Measurements from ENCODE around the gene CRYZL1.

CRYZL1 gene

GRCh38 chr21:33641352-33642026 is at the start of gene CRYZL1:
TSS of gene CRYZL1 (minus strand) at chr21:33641741. CDS start at chr21:33631551, 10,190 bp downstream.
- peak; percentile 98 for DNase-seq (ENCODE audit: low read depth)
- no peak for TF ChIP-seq CTCF (IDR thresholded peaks at IDR 0.05; ENCODE audit: control insufficient read depth, insufficient read depth, low read depth, low read length, missing control alignments)
- peak within 1 kb of the TSS; percentile 69 for H3K4me3 ChIP-seq (ENCODE audit: control insufficient read depth, low read depth, low read length)

- H3K4me3 ChIP-seq (ENCODE audit: control insufficient read depth, low read depth, low read length) = no peak overlapping the region
- no peak for DNase-seq (ENCODE audit: low read depth)
- no peak for TF ChIP-seq CTCF (IDR thresholded peaks at IDR 0.05; ENCODE audit: control insufficient read depth, insufficient read depth, low read depth, low read length, missing control alignments)
Observed at GRCh38 chr21:33690874-33691273, 49.3 kb upstream of the CRYZL1 start.

GRCh38 chr21:33688353-33688752 is 46.8 kb upstream of the CRYZL1 start:
- TF ChIP-seq CTCF (IDR thresholded peaks at IDR 0.05; ENCODE audit: control insufficient read depth, insufficient read depth, low read depth, low read length, missing control alignments) = no peak
- H3K4me3 ChIP-seq (ENCODE audit: control insufficient read depth, low read depth, low read length) = no peak overlapping the region
- no peak for DNase-seq (ENCODE audit: low read depth)

- DNase-seq (ENCODE audit: low read depth) = no peak
- no peak overlapping the region for H3K4me3 ChIP-seq (ENCODE audit: control insufficient read depth, low read depth, low read length)
- no peak for TF ChIP-seq CTCF (IDR thresholded peaks at IDR 0.05; ENCODE audit: control insufficient read depth, insufficient read depth, low read depth, low read length, missing control alignments)
Observed at GRCh38 chr21:33687634-33688033, 46.1 kb upstream of the CRYZL1 start.

- TF ChIP-seq CTCF (IDR thresholded peaks at IDR 0.05; ENCODE audit: control insufficient read depth, insufficient read depth, low read depth, low read length, missing control alignments) = no peak
- no peak for DNase-seq (ENCODE audit: low read depth)
- H3K4me3 ChIP-seq (ENCODE audit: control insufficient read depth, low read depth, low read length) = no peak overlapping the region
Observed at GRCh38 chr21:33686386-33686785, 44.8 kb upstream of the CRYZL1 start.

- peak; percentile 35 for DNase-seq (ENCODE audit: low read depth)
- no peak for TF ChIP-seq CTCF (IDR thresholded peaks at IDR 0.05; ENCODE audit: control insufficient read depth, insufficient read depth, low read depth, low read length, missing control alignments)
- no peak overlapping the region for H3K4me3 ChIP-seq (ENCODE audit: control insufficient read depth, low read depth, low read length)
Observed at GRCh38 chr21:33685613-33686197, 44.2 kb upstream of the CRYZL1 start.

Measured in AG09309 (cell line).